Myocyte (in vitro differentiated cells): ENCODE results near the gene DSG4. TPM values are rescaled to one million over a fixed set of nuclear protein-coding genes. Genes with fewer than 3 reads are reported as not detected.

Source experiments
- DNase-seq: peaks from one replicate; pipeline ENCODE4 v3.0.0-alpha.2; 2012; ENCODE audit warnings: low read depth
- total RNA-seq: library from RNA; depleted of rRNA; stranded (reverse); fragments of >200 nt; gene quantifications from 2 replicates; pipeline ENCODE4 v1.2.3, GENCODE V29; 2014

Gene DSG4
- total RNA-seq, 1 donor from 2014 or later: not detected

DNA sequence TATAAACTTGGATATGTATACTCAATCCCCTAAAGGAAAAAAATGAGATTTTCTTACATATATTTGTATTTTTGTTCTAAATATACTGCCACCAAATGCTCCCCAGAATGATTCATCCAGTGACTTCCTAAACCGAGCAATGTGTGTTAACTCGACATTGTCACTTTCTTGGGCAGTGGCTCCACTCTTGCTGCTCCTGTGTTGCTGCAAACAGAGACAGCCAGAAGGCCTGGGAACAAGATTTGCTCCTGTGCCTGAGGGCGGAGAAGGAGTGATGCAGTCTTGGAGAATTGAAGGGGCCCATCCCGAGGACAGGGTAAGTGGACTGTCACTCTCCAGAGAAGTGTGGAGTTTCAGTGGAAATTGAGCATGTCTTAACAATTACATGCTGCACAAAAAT, 32.7 kb downstream of the DSG4 start:
- no peak for DNase-seq

GRCh38 chr18:31410716-31411483, 34.3 kb downstream of the DSG4 start:
- no peak for DNase-seq

DNA sequence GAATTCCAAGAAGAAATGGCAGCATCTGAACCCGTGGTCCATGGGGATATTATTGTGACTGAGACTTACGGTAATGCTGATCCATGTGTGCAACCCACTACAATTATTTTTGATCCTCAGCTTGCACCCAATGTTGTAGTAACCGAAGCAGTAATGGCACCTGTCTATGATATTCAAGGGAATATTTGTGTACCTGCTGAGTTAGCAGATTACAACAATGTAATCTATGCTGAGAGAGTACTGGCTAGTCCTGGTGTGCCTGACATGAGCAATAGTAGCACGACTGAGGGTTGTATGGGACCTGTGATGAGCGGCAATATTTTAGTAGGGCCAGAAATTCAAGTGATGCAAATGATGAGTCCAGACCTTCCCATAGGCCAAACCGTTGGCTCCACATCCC, 36.6 kb downstream of the DSG4 start:
- DNase-seq: no peak

DNA sequence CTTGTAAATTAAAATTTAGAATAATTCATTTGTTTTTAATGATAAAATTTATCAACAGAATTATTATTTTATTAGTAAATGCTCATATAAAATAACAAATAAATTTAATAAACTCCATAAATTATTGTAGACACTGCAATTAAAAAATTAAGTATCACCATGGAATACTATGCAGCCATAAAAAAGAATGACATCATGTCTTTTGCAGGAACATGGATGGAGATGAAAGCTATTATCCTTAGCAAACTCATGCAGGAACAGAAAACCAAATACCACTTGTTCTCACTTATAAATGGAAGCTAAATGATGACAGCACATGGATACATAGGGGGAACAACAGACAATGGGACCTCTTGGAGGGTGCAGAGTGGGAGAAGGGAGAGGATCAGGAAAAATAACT, 41.3 kb downstream of the DSG4 start:
- DNase-seq: no peak

- no peak for DNase-seq
Observed at GRCh38 chr18:31419457-31419932, 42.9 kb downstream of the DSG4 start.

DNA sequence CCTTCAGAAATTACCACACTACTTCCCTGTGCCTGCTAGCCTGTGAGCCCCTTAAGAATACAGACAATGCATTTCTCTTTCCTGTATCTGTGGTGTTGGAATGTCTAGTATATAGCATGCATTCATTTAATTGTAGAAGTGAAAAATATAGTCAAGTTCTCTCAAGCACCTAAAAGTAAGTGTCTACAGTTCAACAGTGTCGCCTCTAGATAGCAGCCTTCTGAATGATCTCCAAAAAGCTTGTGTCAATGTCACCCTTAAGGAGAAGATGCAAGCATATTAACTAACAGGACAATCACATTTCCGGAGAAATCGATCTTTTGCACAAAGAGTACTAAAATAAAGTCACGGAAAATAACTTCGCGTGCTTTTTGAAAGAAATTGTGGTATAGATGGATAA, 43.5 kb downstream of the DSG4 start:
- no peak for DNase-seq

- no peak for DNase-seq
Observed at GRCh38 chr18:31420524-31420923, 43.9 kb downstream of the DSG4 start.

DNA sequence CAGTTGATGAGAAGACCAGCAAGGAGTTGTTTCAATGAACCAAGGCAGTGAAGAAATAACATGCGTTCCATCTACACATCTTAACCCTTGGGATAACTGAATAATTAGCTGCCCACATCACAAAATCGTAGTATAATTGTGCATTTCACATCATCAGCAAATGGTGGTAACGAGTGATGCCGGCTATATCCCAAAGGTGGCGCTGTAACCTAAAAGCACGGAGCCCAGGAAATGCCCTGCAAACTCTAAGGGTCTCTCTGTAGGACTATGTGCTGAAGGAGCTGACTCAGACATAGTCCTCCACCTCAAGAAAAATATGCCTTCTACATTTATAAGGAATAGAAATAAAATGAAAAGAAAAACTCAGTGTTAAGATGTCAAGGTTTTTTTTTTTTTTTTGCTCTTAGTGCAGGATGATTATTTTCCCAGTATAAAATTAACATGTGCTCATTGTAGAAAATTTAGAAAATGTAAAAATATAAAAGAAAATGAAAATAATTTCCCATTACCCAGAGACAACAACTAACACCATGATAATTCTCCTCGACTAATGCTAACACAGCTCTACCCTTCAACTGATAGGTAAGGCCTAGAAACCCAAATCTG, 47.9 kb downstream of the DSG4 start:
- no peak for DNase-seq

GRCh38 chr18:31426021-31426420, 49.4 kb downstream of the DSG4 start:
- DNase-seq: no peak

GRCh38 chr18:31426871-31427406, 50.4 kb downstream of the DSG4 start:
- no peak for DNase-seq

- DNase-seq: no peak
Observed at GRCh38 chr18:31428211-31428610, 51.6 kb downstream of the DSG4 start.

DNA sequence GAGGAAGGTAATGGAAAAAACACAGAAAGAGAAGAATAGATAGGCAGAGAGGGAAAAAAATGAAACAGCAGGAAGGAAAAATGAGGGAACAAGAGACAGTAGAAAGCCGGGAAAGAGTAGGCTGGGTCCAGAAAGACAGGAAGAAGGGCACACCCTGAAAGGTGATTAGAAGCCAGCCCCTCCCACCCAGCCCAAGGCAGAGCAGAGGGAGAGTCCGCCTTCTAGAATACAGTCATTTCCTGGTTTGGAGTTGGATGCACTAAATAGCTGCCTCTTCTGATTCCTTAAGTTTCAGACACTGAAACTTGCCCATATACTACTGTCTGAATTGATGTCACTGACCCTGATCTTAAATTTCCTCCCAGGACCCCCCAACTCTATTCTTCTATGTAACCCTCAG, 53.0 kb downstream of the DSG4 start:
- DNase-seq: no peak

DNA sequence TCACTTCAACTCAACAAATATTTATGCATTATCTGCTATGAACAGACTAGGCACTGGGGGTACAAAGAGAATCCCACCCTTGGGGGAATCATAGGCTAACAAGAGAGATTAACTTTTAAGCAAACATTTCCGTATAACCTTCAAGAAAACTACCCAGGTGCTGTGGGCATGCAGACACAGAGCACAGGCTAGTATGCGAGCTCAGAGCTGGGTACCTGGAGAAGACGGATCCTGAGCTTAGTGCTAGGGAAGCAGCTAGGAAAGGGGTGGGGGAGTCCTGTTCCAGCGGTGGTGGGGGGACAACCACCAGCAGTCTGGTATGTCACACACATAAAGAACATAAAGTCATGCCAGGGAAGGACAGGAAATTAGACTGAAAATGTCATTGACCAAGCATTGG, 53.5 kb downstream of the DSG4 start:
- no peak for DNase-seq

GRCh38 chr18:31430554-31430953, 54.0 kb downstream of the DSG4 start:
- DNase-seq: no peak

DNA sequence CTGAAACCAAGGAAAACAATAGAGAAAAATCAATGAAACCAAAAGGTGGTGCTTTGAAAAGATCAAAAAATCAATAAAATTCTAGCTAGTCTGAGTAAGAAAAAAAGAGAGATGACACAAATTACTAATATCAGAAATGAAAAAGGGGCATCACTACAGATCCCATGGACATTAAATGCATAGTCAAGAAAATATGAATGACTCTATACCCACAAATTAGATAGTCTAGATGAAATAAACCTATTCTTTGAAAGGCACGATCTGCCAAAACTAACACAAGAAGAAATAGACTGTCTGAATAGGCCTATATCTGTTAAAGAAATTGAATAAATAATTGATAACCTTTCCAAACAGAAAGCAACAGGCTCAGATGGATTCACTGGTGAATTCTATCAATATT, 55.7 kb downstream of the DSG4 start:
- DNase-seq: no peak

DNA sequence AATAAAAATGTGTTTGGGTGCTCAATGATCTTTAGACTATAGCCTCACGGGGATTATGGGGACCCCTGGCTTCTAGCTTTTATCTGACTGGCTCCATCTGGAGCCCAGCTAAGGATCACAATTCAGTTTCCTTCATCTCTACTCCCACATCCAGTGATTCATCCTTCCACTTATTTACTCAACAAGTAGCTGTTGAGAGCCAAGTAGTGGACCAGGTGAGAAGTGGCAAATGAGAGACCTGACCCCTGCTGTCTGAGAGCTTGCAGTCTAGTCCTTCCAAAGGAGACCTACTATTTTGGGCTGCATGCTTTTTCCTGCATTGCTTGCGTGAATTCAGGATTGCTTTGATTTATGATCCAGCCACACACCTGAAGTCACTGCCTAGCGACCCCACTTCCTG, 60.2 kb downstream of the DSG4 start:
- no peak for DNase-seq

DNA sequence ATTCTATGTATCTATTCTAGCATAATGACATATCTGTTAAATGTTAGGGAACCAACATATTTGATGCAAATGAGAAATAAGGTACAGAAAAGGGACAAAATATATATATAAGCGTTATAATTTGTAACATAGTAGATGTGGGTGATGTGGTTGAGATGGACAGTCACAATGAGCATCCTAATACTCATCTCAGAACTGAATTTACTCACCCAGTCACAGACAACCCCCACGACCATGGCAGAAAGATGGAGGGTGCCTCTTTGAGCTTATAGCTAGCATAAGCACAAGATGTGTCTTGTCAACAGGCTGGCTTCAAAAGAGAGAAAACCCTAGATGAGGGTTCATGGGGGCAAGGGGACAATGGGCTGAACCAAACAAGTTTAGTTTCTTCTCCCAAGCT, 61.8 kb downstream of the DSG4 start:
- no peak for DNase-seq

GRCh38 chr18:31439807-31440325, 63.3 kb downstream of the DSG4 start:
- no peak for DNase-seq

DNA sequence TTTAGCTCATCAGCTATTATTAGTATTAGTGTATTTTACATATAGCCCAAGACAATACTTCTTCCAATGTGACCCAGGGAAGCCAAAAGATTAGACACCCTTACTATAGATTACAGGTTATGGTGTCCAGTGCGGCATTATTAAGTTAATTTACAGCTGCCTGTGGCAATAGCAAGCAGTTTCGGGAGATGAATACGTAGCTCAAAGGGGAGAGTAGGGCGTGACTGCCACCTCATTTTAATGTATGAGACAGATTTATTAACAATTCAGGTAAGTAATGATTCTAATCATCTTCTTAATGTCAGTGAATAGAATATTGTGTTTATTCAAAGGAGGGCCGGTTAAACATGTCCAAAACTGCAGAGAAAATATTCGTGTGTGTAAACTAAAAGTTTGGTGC, 64.2 kb downstream of the DSG4 start:
- DNase-seq: no peak

- no peak for DNase-seq
Observed at GRCh38 chr18:31441493-31441892, 64.9 kb downstream of the DSG4 start.

DNA sequence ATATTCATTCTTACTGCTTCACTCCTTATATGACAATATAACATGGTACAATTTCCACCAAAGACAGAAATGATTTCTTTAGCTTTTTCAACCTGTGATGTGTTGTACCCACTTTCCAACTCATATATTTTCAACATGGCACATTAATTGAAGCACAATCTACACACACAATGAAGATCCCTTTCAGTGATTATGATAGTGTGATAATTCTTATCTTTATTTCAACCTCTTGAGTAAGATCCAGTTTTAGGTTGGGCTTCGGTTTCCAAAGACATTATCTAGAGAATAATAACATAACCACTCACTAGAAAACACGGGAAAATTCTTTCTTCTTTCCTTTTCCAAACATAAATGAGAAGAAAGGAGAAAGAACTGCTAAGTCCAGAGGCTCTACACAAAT, 67.6 kb downstream of the DSG4 start:
- DNase-seq: no peak

DNA sequence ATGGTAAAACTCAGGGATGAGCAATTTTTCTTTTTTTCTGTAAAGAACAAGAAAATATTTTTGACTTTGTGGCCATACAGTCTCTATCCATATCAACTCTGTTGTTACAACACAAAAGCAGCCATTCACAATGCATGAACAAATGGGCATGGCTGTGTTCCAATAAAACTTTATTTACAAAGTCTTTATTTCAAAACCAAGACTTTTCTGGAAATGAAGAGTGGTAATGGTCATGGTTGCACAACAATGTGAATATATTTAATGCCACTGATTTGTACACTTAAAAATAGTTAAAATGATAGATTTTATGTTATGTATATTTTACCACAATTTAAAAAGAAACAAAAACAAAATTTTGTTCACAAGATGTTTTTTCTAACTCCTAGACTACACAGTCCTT, 69.3 kb downstream of the DSG4 start:
- DNase-seq: no peak

DNA sequence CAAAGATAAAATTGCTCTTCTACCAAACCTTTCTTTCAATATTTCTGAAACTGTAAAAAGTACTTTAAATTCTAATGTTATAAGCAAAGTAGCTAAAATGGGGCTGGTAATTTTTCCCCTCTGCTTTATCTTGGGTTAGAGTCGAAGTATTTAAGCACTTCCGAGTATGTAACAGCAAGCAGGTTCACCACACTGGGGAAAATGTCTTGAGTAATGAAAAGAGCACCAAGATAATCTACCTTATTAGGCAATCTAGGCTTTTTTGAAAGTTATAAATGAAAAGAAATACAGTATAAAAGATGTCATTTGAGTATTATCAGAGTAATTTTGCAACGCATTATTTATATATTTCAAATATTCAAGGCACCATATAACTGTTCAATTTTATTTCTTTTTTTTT, 70.3 kb downstream of the DSG4 start:
- no peak for DNase-seq
